Type B pancreatic cell (in vitro differentiated cells): Measurements from ENCODE around the gene LYPD1. TPM values are rescaled to one million over a fixed set of nuclear protein-coding genes. Genes with fewer than 3 reads are reported as not detected.

Experiments used
- DNase-seq: peaks from one replicate; pipeline ENCODE4 v3.0.0; 2021; ENCODE audit warnings: mixed read lengths; ENCODE audit not compliant: unreplicated experiment; ENCODE audit errors: extremely low spot score
- H3K27ac Mint-ChIP-seq: 2 replicates; pipeline ENCODE4 v1.8.0; 2021; ENCODE audit warnings: mild to moderate bottlenecking, mixed read lengths
- H3K27me3 Mint-ChIP-seq: 2 replicates; pipeline ENCODE4 v1.8.0; 2021; ENCODE audit warnings: mixed read lengths
- H3K36me3 Mint-ChIP-seq: 2 replicates; pipeline ENCODE4 v1.8.0; 2021; ENCODE audit warnings: mixed read lengths
- H3K4me1 Mint-ChIP-seq: one replicate; pipeline ENCODE4 v1.8.0; 2021; ENCODE audit warnings: mixed read lengths; ENCODE audit not compliant: unreplicated experiment
- H3K4me3 Mint-ChIP-seq: 2 replicates; pipeline ENCODE4 v1.8.0; 2021; ENCODE audit warnings: mild to moderate bottlenecking, mixed read lengths
- H3K9me3 Mint-ChIP-seq: 2 replicates; pipeline ENCODE4 v1.8.0; 2021; ENCODE audit warnings: mixed read lengths
- total RNA-seq: library from RNA; stranded (reverse); gene quantifications from 2 replicates; pipeline ENCODE4 v1.2.1, GENCODE V29; 2021; ENCODE audit warnings: low replicate concordance
- TF ChIP-seq, protein P1 (sequence below): fragments of 200-600 bp; sonication (generic); conservative IDR thresholded peaks from 2 replicates; pipeline ENCODE4 v1.5.0; 2021; ENCODE audit warnings: antibody characterized with exemption, mild to moderate bottlenecking

LYPD1 gene
- total RNA-seq, 1 donor from 2014 or later, result 33.9 TPM

GRCh38 chr2:132656266-132656975 is 13.6 kb downstream of the LYPD1 start:
- peaks cover 10% of the 10 kb centered on the region for H3K36me3 Mint-ChIP-seq
- no peak overlapping the region for H3K27ac Mint-ChIP-seq
- peaks cover 4% of the 10 kb centered on the region for H3K27me3 Mint-ChIP-seq
- no peak for DNase-seq
- H3K4me3 Mint-ChIP-seq, result no peak overlapping the region
- TF ChIP-seq, protein P1, sequence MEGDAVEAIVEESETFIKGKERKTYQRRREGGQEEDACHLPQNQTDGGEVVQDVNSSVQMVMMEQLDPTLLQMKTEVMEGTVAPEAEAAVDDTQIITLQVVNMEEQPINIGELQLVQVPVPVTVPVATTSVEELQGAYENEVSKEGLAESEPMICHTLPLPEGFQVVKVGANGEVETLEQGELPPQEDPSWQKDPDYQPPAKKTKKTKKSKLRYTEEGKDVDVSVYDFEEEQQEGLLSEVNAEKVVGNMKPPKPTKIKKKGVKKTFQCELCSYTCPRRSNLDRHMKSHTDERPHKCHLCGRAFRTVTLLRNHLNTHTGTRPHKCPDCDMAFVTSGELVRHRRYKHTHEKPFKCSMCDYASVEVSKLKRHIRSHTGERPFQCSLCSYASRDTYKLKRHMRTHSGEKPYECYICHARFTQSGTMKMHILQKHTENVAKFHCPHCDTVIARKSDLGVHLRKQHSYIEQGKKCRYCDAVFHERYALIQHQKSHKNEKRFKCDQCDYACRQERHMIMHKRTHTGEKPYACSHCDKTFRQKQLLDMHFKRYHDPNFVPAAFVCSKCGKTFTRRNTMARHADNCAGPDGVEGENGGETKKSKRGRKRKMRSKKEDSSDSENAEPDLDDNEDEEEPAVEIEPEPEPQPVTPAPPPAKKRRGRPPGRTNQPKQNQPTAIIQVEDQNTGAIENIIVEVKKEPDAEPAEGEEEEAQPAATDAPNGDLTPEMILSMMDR, result no peak
- H3K4me1 Mint-ChIP-seq, result peaks cover 30% of the 10 kb centered on the region
- peaks cover 7% of the 10 kb centered on the region for H3K9me3 Mint-ChIP-seq

DNA sequence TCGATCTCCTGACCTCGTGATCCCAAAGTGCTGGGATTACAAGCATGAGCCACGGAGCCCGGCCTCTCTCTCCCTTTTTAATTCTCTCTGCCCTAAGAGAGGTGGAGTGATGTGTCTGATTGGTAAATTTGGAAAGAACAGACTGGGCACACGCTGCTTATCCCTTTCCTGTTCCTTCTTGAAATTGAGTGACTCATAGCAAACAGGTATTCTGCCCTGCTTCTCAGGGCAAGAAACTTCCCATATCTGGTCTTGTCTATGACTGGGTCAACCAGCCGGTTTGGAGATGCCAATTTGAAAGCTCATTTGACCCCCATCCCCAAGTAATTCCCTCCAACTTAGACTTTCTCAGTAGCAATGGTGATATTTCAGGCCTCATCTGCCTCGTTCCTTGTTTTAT is 15.0 kb downstream of the LYPD1 start:
- peaks cover 4% of the 10 kb centered on the region for H3K27me3 Mint-ChIP-seq
- peaks cover 33% of the 10 kb centered on the region for H3K4me1 Mint-ChIP-seq
- peaks cover 6% of the 10 kb centered on the region for H3K36me3 Mint-ChIP-seq
- no peak overlapping the region for H3K27ac Mint-ChIP-seq
- H3K9me3 Mint-ChIP-seq, result peaks cover 7% of the 10 kb centered on the region
- no peak overlapping the region for H3K4me3 Mint-ChIP-seq
- TF ChIP-seq, protein P1, result no peak
- no peak for DNase-seq

- peaks cover 7% of the 10 kb centered on the region for H3K9me3 Mint-ChIP-seq
- no peak overlapping the region for H3K27ac Mint-ChIP-seq
- peaks cover 33% of the 10 kb centered on the region for H3K4me1 Mint-ChIP-seq
Measured at GRCh38 chr2:132654335-132654734, 15.7 kb downstream of the LYPD1 start.

DNA sequence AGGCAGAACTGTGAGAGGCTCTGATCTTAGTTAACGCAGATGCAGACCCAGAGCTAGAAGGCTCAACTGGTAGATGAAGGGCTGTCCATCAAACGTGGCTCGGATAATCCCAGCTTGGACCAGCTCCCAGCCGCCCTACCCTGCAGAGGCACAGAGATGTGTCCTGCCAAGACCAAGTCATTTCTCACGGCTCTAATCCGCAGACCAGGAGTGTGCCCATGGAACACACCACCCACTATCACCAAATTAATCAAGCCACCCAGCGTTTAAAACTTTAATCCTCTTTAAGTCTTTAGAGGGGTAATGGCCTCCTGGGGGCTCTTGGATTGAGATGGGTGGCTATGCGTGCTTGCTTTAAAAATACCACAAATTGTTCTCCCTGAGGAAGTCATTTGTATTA is 17.5 kb downstream of the LYPD1 start:
- no peaks in the 10 kb centered on the region for H3K9me3 Mint-ChIP-seq
- peaks cover 20% of the 10 kb centered on the region for H3K4me1 Mint-ChIP-seq
- H3K27me3 Mint-ChIP-seq, result peaks cover 4% of the 10 kb centered on the region
- no peak overlapping the region for H3K27ac Mint-ChIP-seq
- DNase-seq, result no peak
- no peaks in the 10 kb centered on the region for H3K36me3 Mint-ChIP-seq
- H3K4me3 Mint-ChIP-seq, result no peak overlapping the region
- TF ChIP-seq, protein P1, result no peak

More at GRCh38 chr2:132654335-132654734, 15.7 kb downstream of the LYPD1 start:
- TF ChIP-seq, protein P1, result no peak
- Mint-ChIP-seq H3K36me3 (peaks cover 6% of the 10 kb centered on the region), H3K4me3 (no peak overlapping the region), H3K27me3 (peaks cover 4% of the 10 kb centered on the region)
- DNase-seq, result no peak

DNA sequence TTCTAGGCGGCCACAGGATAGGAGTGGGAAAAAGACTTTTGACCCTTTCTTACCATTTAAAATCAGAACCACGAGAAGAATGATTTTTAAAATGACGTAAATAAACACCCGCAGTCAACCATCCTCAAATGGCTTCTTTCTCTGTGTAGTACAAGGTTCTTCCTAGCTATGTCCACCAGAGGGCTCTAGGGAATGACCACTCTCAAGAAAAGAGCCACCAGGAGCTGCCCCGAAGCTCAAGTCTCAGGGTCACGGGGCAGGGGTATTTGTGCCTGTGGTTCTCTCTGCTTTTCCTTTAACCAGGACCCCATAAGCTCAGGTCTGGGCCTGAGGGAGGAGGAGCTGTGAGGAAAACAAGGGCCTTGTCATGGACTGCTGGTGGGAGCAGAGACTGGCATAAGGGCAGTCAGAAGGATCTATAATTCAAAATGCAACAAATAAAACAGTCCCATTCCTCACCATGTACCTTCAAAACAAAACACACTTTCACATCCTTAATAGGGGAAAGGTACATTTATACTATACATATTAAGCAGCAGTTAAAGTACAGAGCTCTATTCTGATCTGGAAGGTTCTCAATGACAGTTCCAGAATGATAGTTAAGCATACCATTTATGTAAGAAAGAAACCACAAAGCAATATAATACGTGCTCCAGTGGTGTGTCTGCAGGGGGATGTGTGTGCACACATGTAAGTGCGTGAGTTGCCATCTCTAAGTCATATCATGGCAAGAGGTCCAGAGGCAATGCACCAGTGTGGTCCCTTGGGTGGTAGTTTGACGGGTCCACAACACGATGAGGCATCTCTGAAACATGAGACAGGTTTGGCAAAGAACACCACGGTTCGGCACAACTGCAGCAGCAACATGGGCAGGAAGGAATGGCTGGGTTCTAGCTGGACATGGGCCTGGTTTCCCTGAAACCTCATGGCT is 18.6 kb downstream of the LYPD1 start:
- H3K9me3 Mint-ChIP-seq, result no peaks in the 10 kb centered on the region
- peaks cover under 1% of the 10 kb centered on the region for H3K27me3 Mint-ChIP-seq
- peak overlapping the region; percentile 9 for H3K27ac Mint-ChIP-seq
- H3K4me3 Mint-ChIP-seq, result no peak overlapping the region
- H3K4me1 Mint-ChIP-seq, result peaks cover 16% of the 10 kb centered on the region
- no peak for DNase-seq
- no peaks in the 10 kb centered on the region for H3K36me3 Mint-ChIP-seq
- TF ChIP-seq, protein P1, result peak; percentile 85
